NCI-H187 treated with DMSO at 0.1 percent for 48 hours (cell line): ENCODE results near the gene IL4R.
"Not testable (repeated sequence)": the region's sequence is repeated elsewhere in the genome, so short reads cannot be mapped to it uniquely, and the experiment has no call there.

Source experiments
- DNase-seq: peaks from one replicate; lab custom pipeline; 2025; lab: John Stamatoyannopoulos, UW

Gene IL4R

GRCh38 chr16:27381974-27382855 lies 68.4 kb downstream of the IL4R start:
- DNase-seq, result no peak

- DNase-seq, result no peak
Observed at GRCh38 chr16:27383556-27384243, 69.9 kb downstream of the IL4R start.

- DNase-seq, result no peak
Observed at GRCh38 chr16:27384425-27384824, 70.7 kb downstream of the IL4R start.

- DNase-seq, result no peak
Observed at GRCh38 chr16:27385398-27385797, 71.6 kb downstream of the IL4R start.

GRCh38 chr16:27386674-27387073 lies 72.9 kb downstream of the IL4R start:
- DNase-seq, result no peak

- DNase-seq, result no peak
Observed at GRCh38 chr16:27387724-27388123, 74.0 kb downstream of the IL4R start.

- DNase-seq, result no peak
Observed at GRCh38 chr16:27389272-27389961, 75.6 kb downstream of the IL4R start.

- DNase-seq, result no peak
Observed at GRCh38 chr16:27390151-27390550, 76.4 kb downstream of the IL4R start.

- DNase-seq, result no peak
Observed at GRCh38 chr16:27392671-27393070, 78.9 kb downstream of the IL4R start.

- DNase-seq, result no peak
Observed at GRCh38 chr16:27394516-27394915, 80.7 kb downstream of the IL4R start.

GRCh38 chr16:27398341-27398893 lies 84.6 kb downstream of the IL4R start:
- DNase-seq, result not testable (repeated sequence)

- no peak for DNase-seq
Observed at GRCh38 chr16:27398894-27399853, 85.4 kb downstream of the IL4R start.

GRCh38 chr16:27399969-27400368 lies 86.2 kb downstream of the IL4R start:
- DNase-seq, result no peak

- DNase-seq, result no peak
Observed at GRCh38 chr16:27400751-27401620, 87.2 kb downstream of the IL4R start.

GRCh38 chr16:27401768-27402568 lies 88.2 kb downstream of the IL4R start, which contains the start of gene IL21R:
Gene IL21R (plus strand): TSS chr16:27402174. CDS start chr16:27430072, 27,898 bp downstream.
- DNase-seq, result no peak

- no peak for DNase-seq
Observed at GRCh38 chr16:27402569-27402963, 88.8 kb downstream of the IL4R start.

- no peak for DNase-seq
Observed at GRCh38 chr16:27402964-27403600, 89.3 kb downstream of the IL4R start.

GRCh38 chr16:27403601-27403992 lies 89.8 kb downstream of the IL4R start:
- DNase-seq, result no peak
